HG03469 (cell line): ENCODE results near the gene STK38L.

Source experiments
- ATAC-seq: cut with Tn5 transposase; IDR thresholded peaks from one replicate; pipeline ENCODE4 v1.9.1; 2021; ENCODE audit warnings: mild to moderate bottlenecking, moderate library complexity, moderate number of reproducible peaks; ENCODE audit not compliant: unreplicated experiment

STK38L gene

GRCh38 chr12:27276275-27276674 lies 32.2 kb downstream of the STK38L start:
- no peak for ATAC-seq

DNA sequence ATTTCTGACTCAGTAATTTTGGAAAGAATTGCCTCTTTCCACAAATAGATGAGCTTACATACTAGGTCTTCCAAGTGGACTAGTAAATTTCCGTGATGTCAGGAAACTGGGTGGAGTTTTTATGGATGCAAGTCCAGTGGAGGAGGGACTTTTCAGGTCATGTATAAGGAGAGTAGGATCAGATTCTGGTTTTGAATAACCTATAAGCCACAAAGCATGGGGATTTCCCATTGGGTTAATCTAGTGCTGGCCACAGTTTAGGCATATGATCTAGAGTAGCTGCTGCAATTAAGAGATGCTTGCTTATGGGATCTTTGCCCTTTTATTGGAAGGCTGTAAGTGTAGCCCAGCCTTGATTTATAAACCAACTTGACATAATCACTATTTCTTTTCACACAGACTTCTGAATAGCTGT lies 33.8 kb downstream of the STK38L start:
- peak; percentile 87 for ATAC-seq

DNA sequence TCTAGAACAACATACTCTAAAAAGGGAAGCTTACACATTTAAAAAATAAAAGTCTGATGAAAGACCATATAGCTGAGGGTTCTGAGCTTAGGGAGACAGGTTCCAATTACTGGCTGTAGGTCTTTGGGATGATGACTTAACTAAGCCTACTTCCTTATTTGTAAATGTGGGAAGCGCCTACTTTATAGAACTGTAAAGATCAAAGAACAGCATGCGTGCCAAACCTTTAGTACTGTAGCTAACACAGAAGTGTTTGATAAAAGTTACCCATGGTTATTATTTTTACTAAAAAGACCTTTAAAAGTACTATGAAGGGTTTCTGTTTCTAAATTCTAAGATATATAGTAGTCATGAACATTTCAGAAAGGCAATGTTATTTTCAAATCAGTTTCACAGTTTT lies 35.7 kb downstream of the STK38L start:
- no peak for ATAC-seq

- no peak for ATAC-seq
These were observed 36.3 kb downstream of the STK38L start for GRCh38 chr12:27280412-27280811.

- ATAC-seq, result no peak
These were observed 38.7 kb downstream of the STK38L start for GRCh38 chr12:27282754-27283153.

DNA sequence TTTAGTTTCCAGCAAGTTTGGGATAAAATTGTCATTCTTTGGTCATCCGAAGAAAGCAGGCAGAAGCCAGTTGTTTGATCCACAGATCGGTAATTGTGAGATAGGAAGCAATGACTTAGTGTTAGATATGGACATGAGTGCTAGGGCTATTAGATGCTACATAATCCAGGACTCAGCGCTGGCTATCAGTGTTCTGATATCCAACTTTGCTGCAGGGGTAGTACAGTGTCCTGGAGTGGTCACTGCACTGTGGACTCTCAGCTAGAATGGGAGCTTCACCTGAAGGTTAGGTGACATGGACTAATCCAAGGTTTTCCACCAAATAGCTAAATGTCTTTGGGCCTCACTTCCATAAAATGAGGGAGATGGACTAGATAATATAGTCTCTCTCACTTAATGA lies 39.9 kb downstream of the STK38L start:
- ATAC-seq, result no peak

DNA sequence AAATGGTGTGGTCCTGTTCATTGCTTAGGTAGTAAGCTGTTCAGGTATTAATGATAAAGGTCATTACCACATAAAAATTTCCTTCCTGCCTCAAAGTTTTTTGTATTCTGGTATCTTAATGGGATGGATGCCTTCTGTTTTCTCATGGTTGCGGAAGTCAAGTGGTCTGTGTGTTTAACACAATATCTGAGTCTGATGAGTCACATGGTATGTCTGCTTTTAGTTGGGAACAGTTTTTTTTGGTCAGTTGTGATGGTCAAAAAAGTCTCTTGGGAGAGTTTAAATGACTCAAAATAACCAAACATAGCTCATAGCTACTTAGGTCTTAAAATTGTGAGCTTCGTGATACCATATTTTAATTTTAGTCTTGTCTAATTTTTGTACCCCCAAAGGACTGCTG lies 40.7 kb downstream of the STK38L start:
- ATAC-seq, result peak; percentile 47

DNA sequence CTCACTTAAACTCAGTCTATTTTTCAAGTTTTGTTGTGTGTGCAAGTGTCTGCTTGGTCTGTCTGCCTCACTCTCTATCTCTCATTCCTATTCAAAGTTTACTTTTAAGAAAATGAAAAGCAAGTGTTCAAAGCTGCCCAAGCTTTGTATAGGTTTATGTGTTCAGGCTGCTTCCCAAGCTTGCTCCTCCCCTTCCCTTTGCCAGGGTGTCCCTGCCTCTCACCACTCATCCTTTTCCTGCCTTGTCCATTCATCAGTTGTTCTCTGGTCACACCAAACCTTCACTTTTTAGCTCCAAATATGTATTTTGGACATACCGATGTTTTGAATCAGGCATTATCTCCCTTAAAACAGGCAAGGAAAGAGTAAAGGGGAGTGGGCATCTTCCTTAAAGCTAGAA lies 41.3 kb downstream of the STK38L start:
- ATAC-seq, result no peak

DNA sequence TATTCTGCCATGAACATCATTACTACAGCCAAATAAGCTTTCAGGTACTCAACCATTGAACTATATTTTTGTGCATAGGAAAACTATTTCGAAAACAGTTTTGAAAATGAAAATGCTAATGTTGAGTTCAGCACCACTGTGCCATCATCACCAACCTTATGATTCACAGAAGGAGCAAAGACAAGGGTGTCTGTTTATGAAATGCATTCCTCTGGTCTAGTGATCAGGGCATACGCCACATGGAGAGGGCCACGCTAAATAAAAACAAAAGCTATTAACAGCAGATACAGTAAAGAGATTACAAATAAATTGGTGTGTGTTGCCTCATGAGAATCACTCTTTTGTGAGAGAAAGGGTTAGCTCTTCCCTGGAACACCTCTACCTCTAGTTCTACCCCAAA lies 45.3 kb downstream of the STK38L start:
- no peak for ATAC-seq

- no peak for ATAC-seq
These were observed 46.5 kb downstream of the STK38L start for GRCh38 chr12:27290501-27291168.

DNA sequence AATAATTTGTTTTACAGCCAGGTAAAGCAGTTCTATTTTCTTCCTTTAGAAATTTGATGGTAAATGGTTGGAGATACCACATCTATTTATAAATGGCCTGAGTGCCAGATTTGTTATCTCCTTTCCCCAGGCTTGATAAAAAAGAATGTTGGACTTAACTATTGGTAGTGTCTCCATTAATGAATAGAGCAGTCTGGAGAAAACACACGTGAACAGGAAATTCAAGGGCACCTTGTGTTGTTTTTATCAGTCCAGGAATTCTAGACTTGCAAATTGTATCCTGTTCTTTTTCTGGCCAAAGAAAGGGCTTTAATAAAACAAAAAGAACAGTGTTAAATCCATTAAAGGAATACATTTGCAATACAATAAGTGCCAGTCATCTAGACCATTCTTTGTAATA lies 47.8 kb downstream of the STK38L start:
- ATAC-seq, result no peak

GRCh38 chr12:27292718-27293117 lies 48.6 kb downstream of the STK38L start:
- ATAC-seq, result no peak

DNA sequence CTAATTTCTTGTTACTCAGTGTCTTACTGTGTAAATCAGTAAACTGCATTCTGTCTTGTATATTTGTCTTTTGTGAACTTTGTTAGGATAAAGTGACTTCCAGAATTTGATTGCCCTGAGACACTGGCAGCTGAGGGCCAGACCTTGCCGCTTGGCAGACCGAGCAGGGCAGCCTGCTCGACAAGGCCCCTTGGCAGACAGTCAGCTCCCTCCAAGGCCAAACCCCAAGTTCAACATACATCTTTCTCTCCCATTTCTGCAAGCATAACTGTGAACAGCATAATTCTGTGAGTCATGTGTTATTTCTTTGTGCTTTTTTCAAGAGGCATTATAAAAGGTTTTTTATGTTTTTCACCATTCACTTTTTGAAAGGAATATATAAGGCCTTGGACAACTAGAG lies 49.4 kb downstream of the STK38L start:
- ATAC-seq, result no peak

DNA sequence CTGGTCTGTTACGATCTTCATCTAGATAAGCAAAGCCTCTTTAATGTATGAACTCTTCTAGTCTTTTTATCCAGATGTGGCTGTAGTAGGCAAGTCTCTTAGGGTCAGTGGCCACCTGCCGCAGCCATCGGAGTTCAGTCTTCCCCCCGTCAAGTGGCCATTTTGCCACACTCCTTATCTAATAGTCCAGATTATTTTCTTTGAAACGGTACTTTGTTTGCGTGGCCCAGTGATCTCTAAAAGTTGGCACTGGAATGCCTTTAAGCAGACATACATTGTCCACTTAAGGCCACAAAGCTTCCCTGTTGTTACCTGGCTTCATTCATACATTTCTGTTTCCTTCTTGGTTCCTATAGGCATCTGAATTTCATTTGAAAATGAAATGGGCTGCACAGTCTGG lies 52.6 kb downstream of the STK38L start:
- no peak for ATAC-seq

DNA sequence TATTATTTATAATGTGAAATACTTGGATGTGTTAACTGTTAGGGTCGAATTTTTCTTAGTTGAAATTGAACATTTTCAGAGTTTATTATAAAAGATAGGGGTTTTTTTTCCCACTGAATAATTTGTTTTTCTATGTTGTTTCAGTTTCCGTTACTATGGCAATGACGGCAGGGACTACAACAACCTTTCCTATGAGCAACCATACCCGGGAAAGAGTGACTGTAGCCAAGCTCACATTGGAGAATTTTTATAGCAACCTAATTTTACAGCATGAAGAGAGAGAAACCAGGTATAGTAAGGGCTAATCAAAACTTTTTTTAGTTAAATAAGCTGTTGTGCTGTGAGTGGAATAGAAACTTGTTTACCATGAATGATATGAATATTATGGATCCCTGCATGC lies 53.5 kb downstream of the STK38L start:
- no peak for ATAC-seq

DNA sequence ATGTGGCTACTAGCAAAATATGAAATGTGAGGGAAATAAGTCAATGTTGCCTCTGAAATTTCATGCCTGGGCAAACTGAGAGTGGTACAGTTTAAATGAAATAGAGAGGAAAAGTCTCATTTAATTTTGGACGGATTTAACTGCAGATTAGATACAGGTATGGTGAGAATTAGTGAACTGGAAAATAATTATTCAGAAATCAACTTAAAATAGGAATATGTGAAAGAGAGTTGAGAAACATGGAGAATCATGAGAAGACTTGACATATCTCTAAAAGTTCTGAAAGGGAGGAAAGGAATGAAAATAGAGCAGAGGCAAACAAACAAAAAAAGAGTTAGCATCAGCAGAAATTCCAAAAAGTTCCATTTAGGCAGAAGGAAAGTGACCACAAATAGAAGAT lies 55.0 kb downstream of the STK38L start:
- ATAC-seq, result no peak

DNA sequence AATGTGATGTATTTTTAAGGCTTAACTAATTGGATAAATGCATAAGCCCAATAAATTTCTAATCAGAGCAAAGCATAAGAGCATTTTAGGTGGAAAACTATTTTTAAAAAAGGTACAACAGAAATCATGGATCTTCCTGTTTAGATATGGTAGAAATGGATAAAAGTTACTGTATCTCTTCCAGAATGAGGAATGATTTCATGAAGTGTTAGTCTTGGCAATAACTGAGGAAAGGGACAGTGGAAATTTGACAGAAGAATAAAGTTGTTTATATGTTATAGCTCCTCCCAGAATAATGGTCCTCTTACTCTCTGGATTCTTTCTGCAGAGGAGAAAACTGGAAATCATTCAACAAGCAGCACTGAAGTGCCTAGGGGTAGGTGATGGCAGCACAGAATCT lies 56.1 kb downstream of the STK38L start:
- ATAC-seq, result no peak

DNA sequence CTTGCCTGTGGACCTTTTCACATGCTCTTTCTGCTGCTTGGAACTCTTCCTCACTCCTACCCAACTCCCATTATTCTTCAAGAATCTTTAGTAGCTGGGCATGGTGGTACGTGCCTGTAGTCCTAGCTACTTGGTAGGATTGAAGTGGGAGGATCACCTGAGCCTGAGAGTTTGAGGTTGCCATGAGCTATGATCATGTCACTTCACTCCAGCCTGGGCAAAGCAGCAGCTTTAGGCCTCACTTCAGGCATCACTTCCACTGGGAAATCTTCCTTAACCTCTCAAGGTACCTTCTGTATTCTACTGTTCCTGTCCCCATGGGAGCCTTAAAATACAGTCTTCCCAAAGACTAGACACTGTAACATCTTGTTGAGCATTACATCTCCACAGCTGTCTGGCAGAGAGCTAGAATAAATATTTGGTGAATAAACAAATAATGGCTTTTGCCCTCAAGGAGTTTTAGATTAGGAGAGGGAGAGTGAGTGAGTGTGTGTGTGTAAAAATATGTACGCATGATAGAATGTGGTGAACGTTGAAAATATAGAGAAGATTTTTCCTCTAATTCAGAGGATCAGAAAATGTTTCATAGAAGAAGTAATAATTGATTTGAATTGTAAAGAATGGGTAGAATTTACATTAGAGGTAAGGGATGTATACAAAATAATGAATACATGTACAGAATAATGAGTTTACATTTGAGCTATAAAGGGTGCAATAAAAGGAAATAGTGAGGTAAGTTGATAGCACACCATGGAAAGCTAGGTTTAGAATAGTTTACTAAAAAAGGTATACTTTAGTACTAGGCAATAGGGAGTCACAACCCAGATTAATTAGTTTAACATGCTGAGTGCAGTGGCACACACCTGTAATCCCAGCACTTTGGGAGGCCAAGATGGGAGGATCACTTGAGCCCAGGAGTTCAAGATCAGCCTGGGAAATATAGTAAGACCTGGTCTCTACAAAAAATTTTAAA lies 59.3 kb downstream of the STK38L start:
- no peak for ATAC-seq

DNA sequence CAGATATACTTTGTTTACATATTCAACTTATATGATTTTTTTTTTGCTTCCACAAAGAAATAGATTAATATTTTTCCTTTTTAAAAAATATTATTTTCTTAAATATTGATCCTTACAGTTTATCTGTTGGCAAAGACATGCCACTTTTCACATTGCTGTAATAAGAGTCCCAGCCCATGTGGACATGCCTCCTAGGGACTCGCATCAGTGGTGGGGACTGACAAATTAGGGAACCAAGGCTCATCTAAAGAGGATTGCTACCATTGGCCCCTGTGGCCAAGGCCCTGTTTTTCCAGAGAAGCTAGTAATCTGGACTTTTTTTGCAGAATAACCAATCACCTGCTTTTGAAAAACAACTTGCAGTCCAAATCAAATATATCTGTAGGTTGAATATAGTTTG lies 60.8 kb downstream of the STK38L start:
- no peak for ATAC-seq

GRCh38 chr12:27305673-27306456 lies 61.8 kb downstream of the STK38L start:
- no peak for ATAC-seq

DNA sequence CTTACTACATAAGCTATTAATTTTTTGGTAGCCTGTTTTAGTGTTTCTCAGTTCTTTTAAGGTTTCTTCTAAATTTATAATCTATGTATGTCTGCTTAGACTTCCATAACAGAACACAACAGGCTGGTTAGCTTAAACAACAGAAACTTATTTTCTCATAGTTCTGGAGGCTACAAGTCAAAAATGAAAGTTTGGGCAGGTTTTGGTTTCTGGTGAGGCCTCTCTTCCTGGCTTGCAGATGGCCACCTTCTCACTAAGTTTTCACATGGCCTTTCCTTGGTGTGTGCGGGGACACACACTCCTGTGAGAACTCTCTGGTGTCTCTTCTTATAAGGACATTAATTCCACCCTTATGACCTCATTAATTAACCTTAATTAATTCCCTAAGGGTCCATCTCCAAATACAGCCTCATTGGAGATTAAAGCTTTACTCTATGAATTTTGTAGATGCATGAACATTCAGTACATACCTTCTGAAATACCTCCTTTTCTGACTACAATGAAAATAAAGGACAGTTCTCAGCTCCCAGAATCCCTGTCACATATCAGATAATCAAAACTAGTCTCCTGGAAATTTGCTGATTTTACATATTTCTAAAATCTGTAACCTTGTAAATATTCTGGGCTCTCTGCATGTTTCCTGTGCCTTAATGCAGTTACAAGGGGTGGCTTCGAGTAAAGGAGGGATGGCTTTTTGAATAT lies 65.4 kb downstream of the STK38L start:
- no peak for ATAC-seq
